Measurements from ENCODE around the gene RASSF6.

Gene RASSF6

GRCh38 chr4:73608689-73609594, 11.3 kb downstream of the RASSF6 start:
- Mint-ChIP-seq H3K36me3 (ENCODE audit: low read depth) (no peaks in the 10 kb centered on the region), H3K27me3 (ENCODE audit: low read depth, poor library complexity) (peaks cover 15% of the 10 kb centered on the region), H3K4me1 (no peaks in the 10 kb centered on the region), H3K9me3 (no peaks in the 10 kb centered on the region), H3K27ac (no peak overlapping the region), H3K4me3 (no peak overlapping the region)
- no peak for DNase-seq
- TF ChIP-seq, protein P1, sequence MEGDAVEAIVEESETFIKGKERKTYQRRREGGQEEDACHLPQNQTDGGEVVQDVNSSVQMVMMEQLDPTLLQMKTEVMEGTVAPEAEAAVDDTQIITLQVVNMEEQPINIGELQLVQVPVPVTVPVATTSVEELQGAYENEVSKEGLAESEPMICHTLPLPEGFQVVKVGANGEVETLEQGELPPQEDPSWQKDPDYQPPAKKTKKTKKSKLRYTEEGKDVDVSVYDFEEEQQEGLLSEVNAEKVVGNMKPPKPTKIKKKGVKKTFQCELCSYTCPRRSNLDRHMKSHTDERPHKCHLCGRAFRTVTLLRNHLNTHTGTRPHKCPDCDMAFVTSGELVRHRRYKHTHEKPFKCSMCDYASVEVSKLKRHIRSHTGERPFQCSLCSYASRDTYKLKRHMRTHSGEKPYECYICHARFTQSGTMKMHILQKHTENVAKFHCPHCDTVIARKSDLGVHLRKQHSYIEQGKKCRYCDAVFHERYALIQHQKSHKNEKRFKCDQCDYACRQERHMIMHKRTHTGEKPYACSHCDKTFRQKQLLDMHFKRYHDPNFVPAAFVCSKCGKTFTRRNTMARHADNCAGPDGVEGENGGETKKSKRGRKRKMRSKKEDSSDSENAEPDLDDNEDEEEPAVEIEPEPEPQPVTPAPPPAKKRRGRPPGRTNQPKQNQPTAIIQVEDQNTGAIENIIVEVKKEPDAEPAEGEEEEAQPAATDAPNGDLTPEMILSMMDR (IDR thresholded peaks at IDR 0.05): no peak

GRCh38 chr4:73607375-73608033, 12.7 kb downstream of the RASSF6 start:
- TF ChIP-seq, protein P1 (IDR thresholded peaks at IDR 0.05): no peak
- no peak for DNase-seq
- peaks cover 15% of the 10 kb centered on the region for H3K27me3 Mint-ChIP-seq (ENCODE audit: low read depth, poor library complexity)
- no peak overlapping the region for H3K4me3 Mint-ChIP-seq
- H3K36me3 Mint-ChIP-seq (ENCODE audit: low read depth): no peaks in the 10 kb centered on the region
- no peaks in the 10 kb centered on the region for H3K4me1 Mint-ChIP-seq
- no peaks in the 10 kb centered on the region for H3K9me3 Mint-ChIP-seq
- H3K27ac Mint-ChIP-seq: no peak overlapping the region

- TF ChIP-seq, protein P1 (IDR thresholded peaks at IDR 0.05): no peak
- Mint-ChIP-seq H3K36me3 (ENCODE audit: low read depth) (no peaks in the 10 kb centered on the region), H3K27me3 (ENCODE audit: low read depth, poor library complexity) (peaks cover 15% of the 10 kb centered on the region)
Observed at GRCh38 chr4:73606465-73606974, 13.7 kb downstream of the RASSF6 start.

DNA sequence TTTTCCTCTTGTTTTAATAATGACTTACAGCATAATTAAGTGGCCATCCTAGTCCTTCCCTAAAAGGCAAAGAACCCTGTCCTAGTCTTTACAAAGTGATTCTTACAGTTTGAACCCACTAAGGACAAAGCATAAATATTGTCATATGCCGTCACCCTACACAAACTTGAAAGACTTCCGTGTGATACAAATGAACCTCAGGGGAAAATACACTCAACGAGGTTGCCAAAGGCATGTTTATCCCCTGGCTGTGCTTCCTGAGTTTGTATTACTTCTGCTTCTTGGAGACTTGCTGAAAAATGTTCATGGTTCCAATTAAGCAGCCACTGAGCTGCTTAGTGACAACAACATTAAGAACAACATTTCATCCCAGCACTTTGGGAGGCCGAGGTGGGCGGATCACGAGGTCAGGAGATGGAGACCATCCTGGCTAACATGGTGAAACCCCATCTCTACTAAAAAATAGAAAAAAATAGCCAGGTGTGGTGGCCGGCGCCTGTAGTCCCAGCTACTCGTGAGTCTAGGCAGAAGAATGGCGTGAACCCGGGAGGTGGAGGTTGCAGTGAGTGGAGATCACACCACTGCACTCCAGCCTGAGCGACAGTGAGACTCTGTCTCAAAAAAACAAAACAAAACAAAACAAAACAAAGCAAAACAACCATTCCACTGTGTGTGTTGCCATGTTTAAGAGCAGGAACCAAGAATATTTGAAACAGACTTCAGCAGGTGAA, 16.2 kb downstream of the RASSF6 start:
- Mint-ChIP-seq H3K27me3 (ENCODE audit: low read depth, poor library complexity) (peaks cover 8% of the 10 kb centered on the region), H3K27ac (peak overlapping the region; percentile 72), H3K9me3 (no peaks in the 10 kb centered on the region), H3K36me3 (ENCODE audit: low read depth) (no peaks in the 10 kb centered on the region), H3K4me3 (no peak overlapping the region), H3K4me1 (peaks cover 8% of the 10 kb centered on the region)
- no peak for DNase-seq
- TF ChIP-seq, protein P1 (IDR thresholded peaks at IDR 0.05): no peak

More at GRCh38 chr4:73606465-73606974, 13.7 kb downstream of the RASSF6 start:
- no peak for DNase-seq
- Mint-ChIP-seq H3K4me1 (no peaks in the 10 kb centered on the region), H3K27ac (no peak overlapping the region), H3K4me3 (no peak overlapping the region), H3K9me3 (no peaks in the 10 kb centered on the region)

GRCh38 chr4:73603271-73603710, 16.9 kb downstream of the RASSF6 start:
- TF ChIP-seq, protein P1 (IDR thresholded peaks at IDR 0.05): no peak
- Mint-ChIP-seq H3K9me3 (no peaks in the 10 kb centered on the region), H3K27me3 (ENCODE audit: low read depth, poor library complexity) (peaks cover 8% of the 10 kb centered on the region), H3K36me3 (ENCODE audit: low read depth) (no peaks in the 10 kb centered on the region), H3K4me1 (peaks cover 10% of the 10 kb centered on the region), H3K4me3 (no peak overlapping the region), H3K27ac (no peak overlapping the region)
- no peak for DNase-seq

All from nephron progenitor cell (in vitro differentiated cells).